HG02763 (cell line): ENCODE measurements around the gene EPHA7.

Experiments
- ATAC-seq: cut with Tn5 transposase; IDR thresholded peaks from one replicate; pipeline ENCODE4 v1.9.1; 2021; ENCODE audit warnings: mild to moderate bottlenecking, moderate library complexity; ENCODE audit not compliant: unreplicated experiment

EPHA7 gene

GRCh38 chr6:93327857-93328256, 91.5 kb downstream of the EPHA7 start:
- no peak for ATAC-seq

GRCh38 chr6:93325761-93326160, 93.6 kb downstream of the EPHA7 start:
- ATAC-seq: no peak

GRCh38 chr6:93323630-93324029, 95.7 kb downstream of the EPHA7 start:
- ATAC-seq: no peak

GRCh38 chr6:93322651-93323050, 96.7 kb downstream of the EPHA7 start:
- no peak for ATAC-seq

GRCh38 chr6:93319304-93319703, 100.1 kb downstream of the EPHA7 start:
- ATAC-seq: no peak

- ATAC-seq: no peak
Measured at GRCh38 chr6:93318121-93318520, 101.2 kb downstream of the EPHA7 start.

GRCh38 chr6:93317592-93317991, 101.8 kb downstream of the EPHA7 start:
- ATAC-seq: no peak

GRCh38 chr6:93307505-93308409, 111.6 kb downstream of the EPHA7 start:
- no peak for ATAC-seq

GRCh38 chr6:93305088-93305487, 114.3 kb downstream of the EPHA7 start:
- no peak for ATAC-seq

GRCh38 chr6:93304505-93304904, 114.9 kb downstream of the EPHA7 start:
- no peak for ATAC-seq

GRCh38 chr6:93300661-93301060, 118.7 kb downstream of the EPHA7 start:
- no peak for ATAC-seq

- no peak for ATAC-seq
Measured at GRCh38 chr6:93299622-93300021, 119.7 kb downstream of the EPHA7 start.

- ATAC-seq: no peak
Measured at GRCh38 chr6:93295631-93296030, 123.7 kb downstream of the EPHA7 start.

GRCh38 chr6:93294879-93295278, 124.5 kb downstream of the EPHA7 start:
- ATAC-seq: no peak

GRCh38 chr6:93293872-93294271, 125.5 kb downstream of the EPHA7 start:
- no peak for ATAC-seq

GRCh38 chr6:93293460-93293859, 125.9 kb downstream of the EPHA7 start:
- no peak for ATAC-seq

- ATAC-seq: no peak
Measured at GRCh38 chr6:93282521-93283031, 136.8 kb downstream of the EPHA7 start.

GRCh38 chr6:93278241-93278640, 141.1 kb downstream of the EPHA7 start:
- ATAC-seq: no peak

- ATAC-seq: no peak
Measured at GRCh38 chr6:93272896-93273295, 146.5 kb downstream of the EPHA7 start.

- ATAC-seq: no peak
Measured at GRCh38 chr6:93272211-93272610, 147.1 kb downstream of the EPHA7 start.

GRCh38 chr6:93266116-93266817, 153.1 kb downstream of the EPHA7 start:
- ATAC-seq: no peak

- no peak for ATAC-seq
Measured at GRCh38 chr6:93260881-93261280, 158.5 kb downstream of the EPHA7 start.
